ENCODE measurements around the gene IPO9.
"Not testable (repeated sequence)": the region's sequence is repeated elsewhere in the genome, so short reads cannot be mapped to it uniquely, and the experiment has no call there.

The IPO9 gene

GRCh38 chr1:201809876-201810275 lies 19.1 kb upstream of the IPO9 start:
- no peak for DNase-seq (ENCODE audit: low read depth in 2 of 2)

DNA sequence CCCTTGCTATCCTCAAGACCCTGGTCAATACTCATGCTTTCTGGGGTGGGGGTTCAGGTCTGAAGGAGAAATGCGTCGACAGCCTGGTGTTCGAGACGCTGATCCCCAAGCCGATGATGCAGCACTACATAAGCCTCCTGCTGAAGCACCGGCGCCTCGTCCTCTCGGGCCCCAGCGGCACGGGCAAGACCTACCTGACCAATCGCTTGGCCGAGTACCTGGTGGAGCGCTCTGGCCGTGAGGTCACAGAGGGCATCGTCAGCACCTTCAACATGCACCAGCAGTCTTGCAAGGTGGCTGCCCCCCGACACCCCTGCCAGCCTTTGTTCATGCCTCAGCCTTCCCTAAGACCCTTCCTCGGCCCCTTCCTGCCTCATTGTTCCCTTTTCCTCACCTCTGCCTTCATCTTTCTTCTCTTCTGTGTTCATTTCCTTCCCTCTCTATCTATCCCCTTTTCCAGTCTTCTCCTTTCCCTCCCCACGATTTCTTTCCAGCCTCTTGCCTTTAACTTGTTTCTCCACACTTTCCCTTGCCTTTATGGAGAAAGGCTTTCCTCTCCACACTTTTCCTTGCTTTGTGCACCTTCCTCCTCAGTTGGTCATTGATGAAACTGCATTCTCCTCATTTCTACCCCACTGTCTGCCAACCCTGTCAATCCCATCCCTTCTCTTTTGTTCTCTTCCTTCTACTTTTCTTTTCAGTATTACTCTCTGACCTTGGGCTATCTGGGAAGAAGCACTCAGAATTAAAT lies 18.3 kb upstream of the IPO9 start:
- no peak for DNase-seq (ENCODE audit: low read depth in 2 of 2)

- no peak for DNase-seq (ENCODE audit: low read depth in 2 of 2)
These were observed 15.7 kb upstream of the IPO9 start for GRCh38 chr1:201813226-201813625.

- DNase-seq (ENCODE audit: low read depth in 2 of 2): no peak
These were observed 12.6 kb upstream of the IPO9 start for GRCh38 chr1:201816309-201816854.

- no peak for DNase-seq (ENCODE audit: low read depth in 2 of 2)
These were observed 9.8 kb upstream of the IPO9 start for GRCh38 chr1:201818971-201819750.

GRCh38 chr1:201820413-201820812 lies 8.5 kb upstream of the IPO9 start:
- no peak for DNase-seq (ENCODE audit: low read depth in 2 of 2)

DNA sequence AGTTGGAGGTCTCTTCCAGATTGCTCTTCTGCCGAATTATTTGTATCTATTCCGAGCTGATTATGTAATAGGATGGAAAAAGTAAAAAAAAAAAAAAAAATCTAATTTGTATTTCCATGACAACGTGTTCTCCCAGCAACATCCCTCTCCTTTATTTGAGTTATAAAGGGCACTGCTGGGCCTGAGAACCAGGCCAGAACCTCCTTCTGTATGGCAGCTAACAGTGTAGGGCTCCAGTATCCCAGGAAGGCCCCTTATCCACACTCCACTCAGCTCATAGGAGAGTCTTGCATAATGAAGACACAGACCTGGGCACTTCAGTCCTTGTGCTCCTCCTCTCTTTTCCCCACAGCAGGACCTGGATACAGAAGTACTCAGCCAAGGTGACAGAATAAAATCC lies 3.7 kb upstream of the IPO9 start:
- DNase-seq (ENCODE audit: low read depth in 2 of 2): no peak

DNA sequence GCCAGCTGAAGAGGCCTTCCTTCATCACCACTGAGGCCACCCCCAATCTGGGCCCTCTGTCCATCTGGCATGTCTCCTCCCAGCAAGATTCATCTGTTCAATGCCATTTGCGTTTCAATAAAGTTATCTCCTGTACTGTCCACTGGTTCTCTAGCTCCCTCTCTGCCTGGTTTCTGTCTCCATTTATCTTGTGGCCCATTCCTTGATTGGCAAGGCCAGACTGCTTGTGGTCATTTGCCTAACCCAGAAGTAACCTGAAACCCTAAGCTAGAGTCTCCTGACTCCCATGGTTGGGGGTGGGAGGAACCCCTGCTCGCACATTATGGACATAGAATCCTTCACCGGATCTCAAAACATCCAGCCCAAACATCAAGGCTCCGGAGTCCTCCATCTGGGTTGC lies 2.1 kb upstream of the IPO9 start:
- DNase-seq (ENCODE audit: low read depth in 2 of 2): no peak

DNA sequence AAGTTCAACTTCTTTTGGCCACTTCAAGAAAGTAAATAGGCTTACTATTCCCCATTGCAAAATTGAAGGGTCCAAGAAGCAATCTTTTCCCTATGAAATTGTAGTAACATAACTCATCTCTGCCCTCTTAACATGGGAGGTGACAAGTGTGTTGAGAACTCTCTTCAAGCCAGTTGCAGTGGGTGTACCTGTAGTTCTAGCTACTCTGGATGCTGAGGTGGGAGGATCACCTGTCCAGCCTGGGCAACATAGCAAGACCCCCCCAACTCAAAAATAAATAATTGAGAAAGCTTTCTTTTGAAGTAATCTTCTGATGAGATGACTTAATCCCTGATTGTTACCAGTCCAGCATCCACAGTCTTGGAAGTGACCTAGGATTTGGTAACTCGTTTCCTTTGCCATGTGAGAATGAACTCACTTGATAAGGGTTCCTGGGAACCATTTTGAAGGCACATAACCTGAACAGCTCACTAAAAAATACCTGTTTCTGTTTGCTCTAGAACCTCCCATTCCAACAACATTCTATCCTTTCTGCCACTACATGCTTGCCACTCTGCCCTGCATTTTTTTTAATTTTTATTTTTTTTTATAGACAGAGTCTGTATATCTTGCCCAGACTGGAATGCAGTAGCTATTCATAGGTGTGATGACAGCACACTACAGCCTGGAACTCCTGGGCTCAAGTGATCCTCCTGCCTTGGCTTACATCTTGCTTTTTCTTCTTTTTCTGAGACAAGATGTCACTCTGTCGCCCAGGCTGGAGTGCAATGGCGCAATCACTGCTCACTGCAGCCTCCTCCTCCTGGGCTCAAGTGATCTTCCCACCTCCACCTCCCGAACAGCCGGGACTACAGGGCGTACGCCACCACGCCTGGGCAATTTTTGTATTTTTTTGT lies 1.4 kb upstream of the IPO9 start:
- no peak for DNase-seq (ENCODE audit: low read depth in 2 of 2)

DNA sequence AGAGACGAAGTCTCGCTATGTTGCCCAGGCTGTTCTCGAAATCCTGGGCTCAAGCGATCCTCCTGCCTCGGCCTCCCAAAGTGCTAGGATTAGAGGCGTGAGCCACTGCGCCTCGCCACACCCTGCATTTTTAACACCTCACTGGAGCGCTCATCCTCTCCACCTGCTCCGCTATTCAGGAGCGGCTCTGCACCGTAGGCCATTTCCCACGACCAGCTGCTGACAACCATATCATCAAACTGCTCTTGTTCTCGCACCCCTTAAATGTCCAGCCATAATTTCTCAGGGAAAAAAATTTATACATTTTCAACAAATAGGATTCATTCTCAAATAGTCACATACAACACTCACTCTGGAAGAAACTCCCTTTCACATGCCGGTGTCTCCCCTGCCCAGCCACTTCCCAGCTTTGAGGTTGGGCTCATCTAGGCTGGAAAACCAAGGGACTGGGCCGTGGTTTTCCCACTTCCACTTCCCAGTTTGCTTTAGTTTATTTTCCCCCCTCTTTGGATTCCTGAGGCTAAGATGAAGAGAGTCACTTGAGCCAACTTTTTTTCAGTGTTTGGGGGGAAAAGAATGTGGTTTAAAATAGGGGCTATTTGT lies 639 bp upstream of the IPO9 start:
- DNase-seq (ENCODE audit: low read depth in 2 of 2): no peak

- DNase-seq (ENCODE audit: low read depth in 2 of 2): no peak
These were observed 2.4 kb downstream of the IPO9 start for GRCh38 chr1:201831371-201831770.

DNA sequence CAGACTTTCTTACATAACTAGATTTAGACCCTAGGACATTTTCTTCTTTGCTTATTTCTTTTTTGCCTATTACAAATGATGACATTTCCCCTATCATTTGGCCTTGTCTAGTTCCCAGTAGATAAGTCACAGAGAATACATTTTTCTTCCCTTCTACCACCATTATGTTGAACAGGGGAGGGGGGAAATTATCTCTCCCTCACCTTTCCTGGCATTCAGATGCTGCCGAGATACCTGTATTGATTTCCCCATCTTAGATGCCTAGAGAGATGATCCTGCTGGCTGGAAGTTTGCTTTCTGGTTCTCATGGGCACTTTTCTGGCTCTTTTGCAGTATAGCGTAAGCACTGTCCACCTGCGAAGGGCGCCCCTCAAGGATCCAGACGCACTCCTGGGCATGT lies 5.7 kb downstream of the IPO9 start:
- DNase-seq (ENCODE audit: low read depth in 2 of 2): no peak

DNA sequence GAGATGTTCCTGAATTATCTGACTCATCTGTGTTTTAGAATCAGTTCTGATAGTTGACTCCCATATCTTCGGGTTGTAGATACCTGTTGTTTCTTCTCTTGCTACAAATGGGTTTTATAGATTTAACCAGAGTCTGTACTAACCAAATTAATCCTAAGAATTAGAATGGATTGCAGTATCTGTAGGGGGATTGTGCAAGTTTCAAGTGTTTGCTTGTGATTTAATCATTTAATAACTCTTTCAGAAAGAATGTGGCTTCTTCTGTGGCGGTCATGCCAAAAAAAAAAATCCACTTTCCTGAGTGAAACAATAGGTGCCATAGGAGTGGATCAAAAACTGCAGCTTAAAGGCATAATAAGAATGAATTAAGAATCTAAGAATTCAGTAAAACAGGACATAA lies 9.4 kb downstream of the IPO9 start:
- no peak for DNase-seq (ENCODE audit: low read depth in 2 of 2)

GRCh38 chr1:201839089-201839488 lies 10.1 kb downstream of the IPO9 start:
- DNase-seq (ENCODE audit: low read depth in 2 of 2): not testable (repeated sequence)

DNA sequence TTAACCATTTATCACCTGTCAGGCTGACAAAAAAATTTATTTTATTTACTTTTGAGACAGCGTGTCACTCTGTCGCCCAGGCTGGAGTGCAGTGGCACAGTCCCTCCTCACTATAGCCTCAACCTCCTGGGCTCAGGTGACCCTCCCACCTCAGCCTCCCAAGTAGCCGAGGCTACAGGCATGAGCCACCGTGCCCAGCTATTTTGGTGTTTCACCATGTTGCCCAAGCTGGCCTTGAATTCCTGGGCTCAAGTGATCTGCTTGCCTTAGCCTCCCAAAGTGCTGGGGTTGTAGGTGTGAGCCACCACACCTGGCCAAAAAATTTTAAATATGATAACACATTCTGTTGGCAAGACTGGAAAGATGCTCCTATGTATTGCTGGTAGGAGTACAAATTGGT lies 11.1 kb downstream of the IPO9 start:
- no peak for DNase-seq (ENCODE audit: low read depth in 2 of 2)

DNA sequence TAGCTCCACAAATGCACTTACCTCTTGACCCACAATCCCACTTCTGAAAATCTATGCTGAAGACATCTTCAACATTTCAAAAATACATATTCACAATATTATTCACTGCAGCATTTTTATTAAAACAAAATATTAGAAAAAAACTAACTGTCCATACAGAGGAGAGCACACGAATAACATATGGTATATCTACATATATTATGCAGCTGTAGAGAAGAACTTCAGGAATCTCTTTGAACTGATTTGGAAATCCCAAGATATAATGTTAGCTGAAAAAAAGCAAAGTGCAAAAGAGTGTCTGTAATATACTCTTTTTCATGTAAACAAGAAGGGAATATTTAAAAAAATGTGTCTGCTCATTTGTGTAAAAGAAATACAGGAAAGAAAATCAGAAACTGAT lies 11.5 kb downstream of the IPO9 start:
- DNase-seq (ENCODE audit: low read depth in 2 of 2): no peak

DNA sequence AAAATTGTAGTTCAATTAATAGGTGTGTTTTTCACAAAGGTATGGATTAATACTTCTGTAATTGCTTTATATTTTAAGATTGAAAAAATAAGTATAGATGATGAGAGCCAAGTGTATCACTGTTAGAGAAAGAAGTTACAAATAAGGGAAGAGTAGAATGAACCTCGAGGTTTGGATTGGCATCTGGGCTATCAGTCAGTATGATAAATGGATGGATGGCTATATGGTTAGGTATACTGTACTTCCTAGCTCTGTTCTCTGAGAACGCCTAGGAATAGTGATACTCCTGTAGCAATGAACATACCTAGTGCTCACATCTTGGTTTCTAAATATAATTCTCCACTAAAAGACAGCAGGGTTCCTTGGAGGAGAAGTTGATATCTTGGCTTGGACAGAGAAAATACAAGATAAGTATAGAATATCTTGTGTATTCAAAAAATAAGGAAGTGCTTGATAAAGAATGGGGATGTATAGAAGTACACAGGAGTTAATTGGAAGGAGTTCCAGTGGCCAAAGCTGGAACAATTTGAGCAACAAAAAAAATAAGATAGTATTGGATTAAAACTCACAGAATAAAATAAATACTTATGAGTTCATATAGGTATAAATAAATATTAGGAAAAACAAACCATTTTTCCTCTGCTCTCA lies 12.4 kb downstream of the IPO9 start:
- no peak for DNase-seq (ENCODE audit: low read depth in 2 of 2)

DNA sequence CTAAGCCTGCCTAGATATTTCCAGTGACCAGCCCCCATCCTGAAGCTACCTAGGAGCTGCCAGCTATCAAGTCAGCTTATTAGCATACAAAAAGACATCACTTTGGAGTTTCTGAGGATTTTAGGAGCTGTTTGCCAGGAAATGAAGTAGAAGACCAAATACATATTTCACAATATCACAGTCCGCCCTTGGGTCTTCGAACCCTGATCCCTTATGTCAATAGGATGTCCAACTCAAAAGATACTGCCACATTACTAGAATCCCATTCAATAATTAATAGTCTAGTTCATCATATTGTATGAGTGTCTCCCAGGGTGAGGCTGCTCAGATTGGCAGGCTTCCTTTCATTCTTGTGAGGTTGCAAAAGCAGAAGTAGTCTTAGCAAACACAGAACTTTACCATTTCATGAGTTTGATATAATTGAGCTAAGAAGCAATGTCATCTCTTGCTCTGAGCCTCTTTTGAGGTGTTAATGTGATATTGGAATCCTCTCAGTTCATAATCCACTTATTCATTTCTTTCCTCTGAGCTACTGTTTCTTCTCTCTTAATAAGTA lies 13.6 kb downstream of the IPO9 start:
- DNase-seq (ENCODE audit: low read depth in 2 of 2): no peak

DNA sequence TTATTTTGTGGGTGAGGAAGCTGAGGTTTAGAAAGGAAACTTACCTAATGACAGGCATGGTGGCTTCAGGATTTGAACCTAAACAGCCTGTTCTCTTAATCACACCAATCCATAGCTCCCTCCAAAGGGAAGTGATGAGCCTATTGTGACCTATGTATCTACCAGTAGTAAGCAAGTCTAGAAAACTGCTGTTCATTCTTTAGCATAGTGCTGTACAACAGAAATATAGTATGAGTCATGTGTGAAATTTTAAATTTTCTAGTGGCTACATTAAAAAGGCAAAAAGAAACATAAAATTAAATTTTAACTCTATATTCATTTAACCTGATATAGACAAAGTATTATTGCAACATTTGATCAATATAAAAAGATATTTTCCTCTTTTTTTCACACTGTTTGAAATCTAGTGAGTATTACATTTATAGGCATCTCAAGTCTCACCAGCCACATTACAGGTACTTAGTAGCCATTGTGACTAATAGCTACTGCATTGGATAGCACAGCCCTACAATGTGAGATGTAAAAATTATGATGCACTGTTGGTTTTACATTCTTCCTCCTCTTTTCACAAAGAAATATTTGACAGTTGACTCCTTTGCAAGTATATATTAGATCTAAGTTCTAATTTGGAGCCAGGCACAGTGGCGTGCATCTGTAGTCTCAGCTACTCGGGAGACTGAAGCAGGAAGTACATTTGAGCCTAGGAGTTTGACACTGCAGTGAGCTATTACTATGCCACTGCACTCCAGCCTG lies 16.6 kb downstream of the IPO9 start:
- no peak for DNase-seq (ENCODE audit: low read depth in 2 of 2)

DNA sequence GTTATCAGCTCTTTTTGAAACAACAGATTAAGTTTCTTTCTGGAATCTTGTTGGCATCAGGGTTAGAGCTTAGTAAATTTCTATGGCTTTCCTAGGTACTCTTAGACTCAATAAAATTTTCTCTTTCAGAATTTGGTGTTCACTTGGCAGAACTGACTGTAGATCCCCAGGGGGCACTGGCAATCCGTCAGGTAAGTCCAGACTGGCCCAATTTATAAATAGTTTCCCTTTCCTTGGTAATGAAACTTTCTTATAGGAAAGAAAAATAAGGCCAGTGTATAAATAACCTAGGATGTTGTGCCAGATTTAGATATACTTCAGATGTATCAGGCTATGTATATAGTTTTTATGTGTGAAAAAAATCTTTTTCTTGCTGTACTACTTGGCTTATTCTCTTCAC lies 18.2 kb downstream of the IPO9 start:
- no peak for DNase-seq (ENCODE audit: low read depth in 2 of 2)
